ENCODE results near the gene AKAP6.

- TF ChIP-seq CTCF (IDR thresholded peaks at IDR 0.05; ENCODE audit: insufficient read depth, low read depth, low read length) (no peak), EZH2 (IDR thresholded peaks at IDR 0.05; ENCODE audit: insufficient read depth, low read length) (no peak)
These were observed 64.0 kb downstream of the AKAP6 start for GRCh38 chr14:32393119-32393518.
